Colonic mucosa (tissue), 4 donors: ENCODE results near the gene CCDC12. TPM values are rescaled to one million over a fixed set of nuclear protein-coding genes. Genes with fewer than 3 reads are reported as not detected.

Experiments
- DNase-seq: peaks from one replicate; pipeline ENCODE4 v3.0.0-alpha.2; 2020
- H3K27ac ChIP-seq: fragments of 200-600 bp; one replicate; pipeline ENCODE4 v1.8.0; 2021
- H3K27me3 ChIP-seq: fragments of 200-600 bp; one replicate; pipeline ENCODE4 v1.8.0; 2021
- H3K36me3 ChIP-seq: fragments of 200-600 bp; one replicate; pipeline ENCODE4 v1.8.0; 2021
- H3K4me1 ChIP-seq: fragments of 200-600 bp; one replicate; pipeline ENCODE4 v1.8.0; 2021; ENCODE audit warnings: mild to moderate bottlenecking
- H3K4me3 ChIP-seq: fragments of 200-600 bp; one replicate; pipeline ENCODE4 v1.8.0; 2021
- H3K9ac ChIP-seq, 2 donors: one replicate each; pipeline ENCODE4 v1.7.0; 2013; ENCODE audit warnings: control low read depth in 2 of 2, low read depth in 2 of 2, low read length in 2 of 2
- H3K9me3 ChIP-seq: fragments of 200-600 bp; one replicate; pipeline ENCODE4 v1.8.0; 2021
- intact Hi-C: fragments of 100-400 bp; cut with DNase I; formaldehyde crosslinking; loops from one replicate; pipeline ENCODE4 v1.14.1; 2022
- total RNA-seq, 2 donors: library from RNA; stranded (reverse); fragmentation: NEBNext Ultra II Directional in 1 of 2; extraction: Animal tissue kit (Norgen Biotek cat#: 25700) in 1 of 2; gene quantifications; one replicate each; pipeline ENCODE4 v1.2.1, GENCODE V29; 2021
- TF ChIP-seq, protein P1 (sequence below): fragments of 200-600 bp; IDR thresholded peaks from one replicate; pipeline ENCODE4 v1.8.0; 2022; ENCODE audit warnings: antibody characterized with exemption, mild to moderate bottlenecking
- donor health status: healthy.
- donor health status: DM: no; HTN: no; CAD: no.
- donor health status: DM: no; HTN: no; CAD: no.

CCDC12 gene
- total RNA-seq, 2 donors from 2014 or later = 34.1 to 55.7 TPM

DNA sequence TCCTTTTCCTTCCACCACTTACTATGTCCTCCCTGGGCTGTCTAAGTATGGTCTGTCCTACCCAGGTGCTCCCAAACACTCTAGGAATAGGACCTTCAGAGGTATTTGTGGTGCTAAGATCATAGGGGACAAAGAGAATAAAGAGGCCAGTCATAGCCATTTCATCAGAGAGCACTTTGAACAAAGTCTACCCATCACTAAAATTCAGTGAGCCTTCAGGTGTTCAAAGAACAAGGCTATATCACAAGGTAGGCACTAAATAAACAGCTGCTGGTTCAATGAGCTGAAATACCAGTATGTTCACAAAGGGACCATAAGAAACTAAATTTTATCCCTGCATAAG lies 41.7 kb upstream of the CCDC12 start:
- Histone ChIP-seq H3K27me3 (no peaks in the 10 kb centered on the region), H3K9me3 (no peaks in the 10 kb centered on the region), H3K27ac (no peak overlapping the region), H3K4me1 (no peaks in the 10 kb centered on the region), H3K36me3 (peaks cover 6% of the 10 kb centered on the region), H3K9ac (no peak overlapping the region), H3K4me3 (no peak overlapping the region)
- no peak for DNase-seq
- intact Hi-C loops = no loop called here
- TF ChIP-seq, protein P1, sequence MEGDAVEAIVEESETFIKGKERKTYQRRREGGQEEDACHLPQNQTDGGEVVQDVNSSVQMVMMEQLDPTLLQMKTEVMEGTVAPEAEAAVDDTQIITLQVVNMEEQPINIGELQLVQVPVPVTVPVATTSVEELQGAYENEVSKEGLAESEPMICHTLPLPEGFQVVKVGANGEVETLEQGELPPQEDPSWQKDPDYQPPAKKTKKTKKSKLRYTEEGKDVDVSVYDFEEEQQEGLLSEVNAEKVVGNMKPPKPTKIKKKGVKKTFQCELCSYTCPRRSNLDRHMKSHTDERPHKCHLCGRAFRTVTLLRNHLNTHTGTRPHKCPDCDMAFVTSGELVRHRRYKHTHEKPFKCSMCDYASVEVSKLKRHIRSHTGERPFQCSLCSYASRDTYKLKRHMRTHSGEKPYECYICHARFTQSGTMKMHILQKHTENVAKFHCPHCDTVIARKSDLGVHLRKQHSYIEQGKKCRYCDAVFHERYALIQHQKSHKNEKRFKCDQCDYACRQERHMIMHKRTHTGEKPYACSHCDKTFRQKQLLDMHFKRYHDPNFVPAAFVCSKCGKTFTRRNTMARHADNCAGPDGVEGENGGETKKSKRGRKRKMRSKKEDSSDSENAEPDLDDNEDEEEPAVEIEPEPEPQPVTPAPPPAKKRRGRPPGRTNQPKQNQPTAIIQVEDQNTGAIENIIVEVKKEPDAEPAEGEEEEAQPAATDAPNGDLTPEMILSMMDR = no peak

DNA sequence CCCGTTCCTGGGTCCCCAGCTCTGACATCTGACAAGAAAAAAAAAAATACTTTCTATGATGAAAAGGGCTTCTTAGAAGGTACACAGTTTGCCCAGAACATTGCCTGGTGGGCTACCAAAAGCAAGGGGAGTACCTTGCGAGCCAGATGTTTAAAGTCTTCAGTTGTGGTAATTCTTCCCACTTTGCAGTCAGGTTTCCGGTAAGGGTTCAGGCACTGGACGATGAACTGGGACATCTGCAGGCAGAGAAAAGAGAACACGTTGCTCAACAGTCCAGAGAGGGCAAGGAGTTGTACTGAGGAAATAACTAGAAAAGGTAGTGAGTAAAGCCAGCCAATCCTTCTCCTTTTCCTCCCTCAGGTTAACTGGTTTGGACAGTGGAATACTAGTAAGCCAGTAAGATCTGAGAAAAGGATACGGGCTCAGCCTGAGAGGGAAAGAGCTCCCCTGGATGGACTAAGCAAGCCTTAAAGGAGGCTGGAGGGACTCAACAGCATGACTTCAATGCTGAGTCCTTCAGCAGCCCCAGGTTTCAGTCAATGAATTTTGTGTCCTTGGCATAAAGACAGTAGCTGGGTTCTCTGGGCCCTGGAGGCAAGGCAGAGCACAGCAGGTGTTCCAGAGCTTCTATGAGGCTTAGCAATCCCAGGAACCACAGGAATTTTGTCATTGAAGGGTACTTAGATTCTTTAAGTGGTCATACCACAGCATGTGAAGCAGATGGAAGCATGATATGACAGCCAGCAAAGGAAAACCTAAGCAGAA lies 41.1 kb upstream of the CCDC12 start:
- H3K36me3 ChIP-seq = peaks cover 6% of the 10 kb centered on the region
- H3K27ac ChIP-seq = no peak overlapping the region
- no peak overlapping the region for H3K4me3 ChIP-seq
- no peaks in the 10 kb centered on the region for H3K9me3 ChIP-seq
- intact Hi-C loops = no loop called here
- TF ChIP-seq, protein P1 = no peak
- H3K27me3 ChIP-seq = no peaks in the 10 kb centered on the region
- no peak overlapping the region for H3K9ac ChIP-seq
- DNase-seq = no peak
- no peaks in the 10 kb centered on the region for H3K4me1 ChIP-seq

DNA sequence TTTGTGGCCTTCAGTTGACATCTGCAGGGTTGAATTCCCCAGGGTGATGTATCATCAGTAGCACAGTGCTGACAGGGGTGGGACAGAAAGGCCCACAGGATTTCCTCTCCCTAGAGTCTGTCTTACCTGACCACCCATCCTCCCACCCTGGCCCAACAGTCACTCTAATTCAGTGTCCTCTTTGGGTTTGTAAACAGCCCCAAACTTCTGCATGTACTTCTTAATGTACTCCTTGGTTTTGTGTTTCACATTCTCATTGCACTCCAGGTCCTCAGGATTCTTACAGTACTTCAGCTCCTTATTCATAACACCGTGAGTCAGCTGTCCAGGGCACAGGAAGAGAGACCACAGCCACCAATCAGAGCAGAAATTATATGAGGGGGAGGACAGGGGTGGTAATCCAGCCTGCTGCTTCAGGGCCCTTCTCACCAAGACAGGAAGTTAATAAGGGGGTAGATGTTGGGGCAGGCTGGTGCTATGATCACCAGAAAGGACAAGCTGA lies 40.4 kb upstream of the CCDC12 start:
- Histone ChIP-seq H3K27me3 (no peaks in the 10 kb centered on the region), H3K4me1 (no peaks in the 10 kb centered on the region), H3K27ac (no peak overlapping the region), H3K4me3 (no peak overlapping the region), H3K9ac (no peak overlapping the region), H3K9me3 (no peaks in the 10 kb centered on the region), H3K36me3 (peaks cover 6% of the 10 kb centered on the region)
- TF ChIP-seq, protein P1 = no peak
- intact Hi-C loops = no loop called here
- no peak for DNase-seq

DNA sequence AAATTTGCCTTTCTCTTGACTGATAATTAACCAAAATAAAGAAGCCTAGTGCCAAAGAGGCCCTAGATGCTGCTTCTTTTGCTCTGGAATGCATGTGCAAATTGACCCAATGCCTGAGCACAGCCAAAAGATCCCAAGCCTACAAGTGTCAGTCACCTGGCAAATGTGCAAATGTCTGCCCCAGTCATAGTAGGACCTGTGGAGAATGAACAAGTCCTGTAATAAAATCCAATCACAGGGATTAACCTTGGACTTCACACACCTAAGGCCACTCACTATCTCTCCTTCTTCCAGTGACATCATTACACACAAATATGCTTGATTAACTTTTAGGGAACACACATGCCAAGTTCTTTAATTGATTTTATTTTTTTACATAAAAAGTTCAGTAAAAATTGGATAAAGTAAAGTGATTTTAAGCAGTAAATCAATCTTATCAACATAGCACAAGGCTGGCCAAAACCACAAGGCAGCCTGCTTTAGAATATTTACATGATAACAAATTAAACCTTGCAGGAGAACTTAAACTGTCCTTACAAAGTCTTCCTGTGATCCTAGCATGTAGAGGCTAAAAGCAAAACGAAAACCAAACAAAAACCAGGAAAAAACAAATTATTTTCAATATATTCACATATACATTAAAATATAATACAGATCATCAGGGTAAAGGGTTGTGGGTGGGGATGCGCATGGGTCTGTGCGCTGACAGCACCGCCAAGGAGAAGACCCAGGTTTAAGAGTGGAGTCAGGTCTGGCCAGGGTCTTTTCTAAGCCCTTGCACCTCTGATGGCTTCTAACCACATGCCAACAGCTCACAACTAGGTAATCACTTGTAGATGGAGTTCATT lies 39.8 kb upstream of the CCDC12 start:
- H3K27ac ChIP-seq = no peak overlapping the region
- TF ChIP-seq, protein P1 = no peak
- H3K9ac ChIP-seq = no peak overlapping the region
- intact Hi-C loops = no loop called here
- DNase-seq = no peak
- H3K36me3 ChIP-seq = peaks cover 6% of the 10 kb centered on the region
- H3K9me3 ChIP-seq = no peaks in the 10 kb centered on the region
- H3K27me3 ChIP-seq = no peaks in the 10 kb centered on the region
- no peak overlapping the region for H3K4me3 ChIP-seq
- no peaks in the 10 kb centered on the region for H3K4me1 ChIP-seq

DNA sequence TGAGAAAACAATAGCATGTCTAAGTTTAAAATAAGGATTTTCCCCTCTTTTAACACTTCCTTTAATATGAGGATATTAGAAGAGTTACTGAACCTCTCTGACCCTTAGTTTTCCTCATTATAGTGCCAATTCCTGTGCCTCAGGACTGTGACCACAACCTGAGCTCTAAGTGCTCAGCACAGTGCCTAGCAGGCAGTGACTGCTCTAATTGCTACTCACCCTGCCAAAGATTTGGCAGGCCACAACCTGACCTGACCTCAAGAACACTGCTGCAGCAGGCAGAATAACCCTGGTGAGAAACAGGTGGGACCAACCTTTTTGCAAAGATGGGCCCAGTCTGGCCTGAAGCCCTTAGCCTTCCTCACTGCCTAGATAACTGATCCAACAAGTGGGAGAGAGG lies 38.6 kb upstream of the CCDC12 start:
- no peak for DNase-seq
- peaks cover 6% of the 10 kb centered on the region for H3K36me3 ChIP-seq
- H3K4me3 ChIP-seq = no peak overlapping the region

More for the DNA sequence above, 38.6 kb upstream of the CCDC12 start:
- intact Hi-C loops = no loop called here
- no peak overlapping the region for H3K9ac ChIP-seq
- TF ChIP-seq, protein P1 = no peak
- no peaks in the 10 kb centered on the region for H3K4me1 ChIP-seq
- H3K9me3 ChIP-seq = no peaks in the 10 kb centered on the region
- no peak overlapping the region for H3K27ac ChIP-seq
- H3K27me3 ChIP-seq = no peaks in the 10 kb centered on the region
